Activated CD8-positive, alpha-beta memory T cell treated with anti-CD3 and anti-CD28 coated beads, Interleukin-2, amount 50 U/mL, for 24 hours (primary cell): ENCODE results near the gene PMS2.
"Not testable (repeated sequence)": the region's sequence is repeated elsewhere in the genome, so short reads cannot be mapped to it uniquely, and the experiment has no call there.

Source experiments
- DNase-seq: peaks from one replicate; pipeline ENCODE4 v3.0.0-alpha.2; 2020; ENCODE audit errors: extremely low read depth

Gene PMS2

DNA sequence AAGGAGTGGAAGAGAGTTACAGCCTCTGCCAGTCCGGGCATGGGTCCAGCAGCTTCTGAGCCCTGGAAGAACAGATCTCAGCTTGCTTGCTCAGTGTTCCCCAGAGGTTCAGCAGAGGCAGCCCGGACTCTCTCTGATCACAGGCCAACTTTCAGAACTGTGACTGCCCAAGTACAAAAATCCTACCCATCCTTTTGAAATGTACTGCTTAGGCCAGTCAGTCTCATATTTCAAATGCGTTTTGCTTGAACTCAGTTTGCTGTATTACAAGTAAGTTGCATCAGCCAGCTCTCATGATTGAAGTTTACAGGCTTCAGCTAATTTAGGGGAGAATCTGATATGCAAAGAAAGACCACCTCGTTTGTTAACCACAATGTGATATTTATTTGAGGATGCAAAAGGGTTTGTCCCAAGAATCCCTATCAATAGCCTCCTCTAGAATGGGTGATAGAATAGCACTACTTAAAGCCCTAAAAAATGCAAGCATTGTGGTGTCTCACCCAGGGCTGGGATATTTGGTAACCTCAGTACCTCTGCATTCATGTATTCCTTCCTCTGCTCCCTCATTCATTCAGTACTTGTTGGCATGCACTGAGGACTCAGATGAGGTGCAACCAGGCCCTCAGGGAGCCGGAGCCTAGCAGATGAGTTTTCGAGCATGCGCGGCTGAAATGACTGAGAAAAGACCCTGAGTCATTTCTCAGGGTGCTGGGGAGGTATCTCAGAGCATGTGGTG lies 7.2 kb upstream of the PMS2 start:
- DNase-seq = no peak

DNA sequence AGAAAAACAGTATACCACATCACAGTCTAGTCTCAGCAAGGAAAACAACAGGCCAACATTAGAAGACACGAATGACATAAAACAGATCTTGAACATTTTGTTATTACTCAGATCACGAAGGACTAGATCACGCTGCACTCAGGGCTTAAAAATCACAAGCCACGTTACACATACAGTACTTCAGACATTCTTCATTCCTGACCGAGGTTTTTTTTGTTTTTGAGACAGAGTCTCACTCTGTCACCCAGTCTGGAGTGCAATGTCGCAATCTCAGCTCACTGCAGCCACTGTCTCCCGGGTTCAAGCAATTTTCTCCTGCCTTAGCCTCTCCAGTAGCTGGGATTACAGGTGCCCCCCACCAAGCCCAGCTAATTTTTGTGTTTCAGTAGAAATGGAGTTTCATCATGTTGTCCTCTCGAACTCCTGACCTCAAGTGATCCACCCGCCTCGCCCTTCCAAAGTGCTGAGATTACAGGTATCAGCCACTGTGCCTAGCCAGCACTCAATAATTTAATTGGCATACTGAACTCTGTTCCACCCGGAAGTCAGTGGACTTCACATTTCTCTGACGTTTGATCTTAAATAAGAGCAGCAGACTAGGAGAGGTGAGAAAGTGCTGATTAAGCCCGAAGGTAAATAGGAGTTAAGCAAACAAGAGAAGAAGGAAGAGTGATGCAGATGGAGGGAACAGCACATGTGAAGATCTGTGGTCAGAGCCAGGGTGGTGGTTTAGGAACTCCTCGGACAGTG lies 3.7 kb upstream of the PMS2 start:
- DNase-seq = no peak

DNA sequence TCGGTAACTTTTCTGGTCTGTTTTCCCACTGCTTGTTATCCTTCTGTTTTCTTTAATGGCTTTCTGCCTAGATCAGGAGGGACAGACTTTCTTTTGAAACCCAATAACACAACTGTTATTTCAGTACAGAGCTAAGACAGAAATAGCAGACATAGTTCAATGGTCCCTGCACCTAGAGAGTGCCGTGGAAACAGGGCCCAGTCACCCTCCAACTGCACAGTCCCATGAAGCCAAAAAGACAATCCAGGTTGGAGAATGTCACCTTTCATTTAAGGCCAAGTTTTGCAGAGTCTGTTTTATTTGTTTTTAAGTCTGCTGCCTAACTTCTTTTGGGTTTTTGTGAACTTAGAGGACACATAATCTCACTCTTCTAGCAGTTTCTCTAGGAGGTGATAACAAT lies 2.7 kb upstream of the PMS2 start:
- no peak for DNase-seq

DNA sequence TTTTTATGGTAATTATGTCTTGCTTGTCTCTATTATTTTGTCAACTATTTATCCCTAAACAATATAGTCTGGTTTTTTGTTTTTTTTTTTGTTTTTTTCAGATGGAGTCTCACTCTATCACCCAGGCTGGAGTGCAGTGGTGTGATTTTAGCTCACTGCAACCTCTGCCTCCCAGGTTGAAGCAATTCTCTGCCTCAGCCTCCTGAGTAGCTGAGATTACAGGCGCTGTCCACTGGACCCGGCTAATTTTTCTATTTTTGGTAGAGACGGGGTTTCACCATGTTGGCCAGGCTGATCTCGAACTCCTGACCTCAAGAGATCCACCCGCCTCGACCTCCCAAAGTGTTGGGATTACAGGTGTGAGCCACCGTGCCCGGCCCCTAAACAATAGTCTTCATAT lies 1.5 kb upstream of the PMS2 start:
- DNase-seq = not testable (repeated sequence)

DNA sequence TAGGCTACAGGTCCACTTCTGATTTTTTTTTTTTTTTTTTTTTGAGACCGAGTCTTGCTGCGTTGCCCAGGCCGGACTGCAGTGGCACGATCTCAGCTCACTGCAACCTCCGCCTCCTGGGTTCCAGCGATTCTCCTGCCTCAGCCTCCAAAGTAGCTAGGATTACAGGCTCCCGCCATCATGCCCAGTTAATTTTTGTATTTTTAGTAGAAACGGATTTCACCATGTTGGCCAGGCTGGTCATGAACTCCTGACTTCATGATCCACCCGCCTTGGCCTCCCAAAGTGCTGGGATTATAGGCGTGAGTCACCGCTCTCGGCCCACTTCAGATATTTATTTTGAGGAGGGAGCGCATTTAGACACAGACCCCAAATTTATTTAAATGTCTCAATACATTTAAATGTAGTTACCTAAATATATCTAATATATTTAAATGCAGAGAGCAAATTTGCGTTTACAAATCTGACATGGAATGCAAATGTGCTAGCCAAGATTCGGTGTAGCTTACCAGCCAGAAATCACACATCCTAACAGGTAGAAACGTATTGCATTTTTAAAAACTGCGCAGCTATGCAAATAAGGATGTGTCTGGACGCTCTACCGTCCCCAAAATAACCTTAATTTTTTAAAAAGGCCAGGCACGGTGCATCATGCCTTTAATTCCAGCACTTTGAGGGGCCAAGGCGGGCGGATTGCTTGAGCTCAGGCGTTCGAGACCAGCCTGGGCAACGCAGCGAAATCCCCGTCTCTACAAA lies 836 bp downstream of the PMS2 start:
- DNase-seq = not testable (repeated sequence)

DNA sequence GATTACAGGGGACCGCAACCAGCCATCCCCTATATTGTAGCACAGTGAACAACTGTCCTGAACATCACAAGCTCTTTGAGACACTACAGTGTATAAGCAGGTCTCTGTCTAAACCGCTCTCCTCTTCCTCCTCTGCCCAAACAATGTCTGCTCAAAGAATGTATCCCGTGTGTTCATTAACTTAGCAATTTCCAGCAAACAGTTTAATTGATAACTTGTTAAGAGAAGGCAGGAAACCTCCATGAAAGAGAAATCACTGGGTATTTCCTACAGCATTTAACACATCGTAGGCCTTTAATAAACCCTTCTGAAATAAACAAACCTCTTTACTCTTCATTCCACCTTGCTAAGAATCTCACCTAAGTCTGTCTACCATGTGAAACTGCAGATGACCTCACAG lies 1.5 kb downstream of the PMS2 start:
- DNase-seq = no peak

DNA sequence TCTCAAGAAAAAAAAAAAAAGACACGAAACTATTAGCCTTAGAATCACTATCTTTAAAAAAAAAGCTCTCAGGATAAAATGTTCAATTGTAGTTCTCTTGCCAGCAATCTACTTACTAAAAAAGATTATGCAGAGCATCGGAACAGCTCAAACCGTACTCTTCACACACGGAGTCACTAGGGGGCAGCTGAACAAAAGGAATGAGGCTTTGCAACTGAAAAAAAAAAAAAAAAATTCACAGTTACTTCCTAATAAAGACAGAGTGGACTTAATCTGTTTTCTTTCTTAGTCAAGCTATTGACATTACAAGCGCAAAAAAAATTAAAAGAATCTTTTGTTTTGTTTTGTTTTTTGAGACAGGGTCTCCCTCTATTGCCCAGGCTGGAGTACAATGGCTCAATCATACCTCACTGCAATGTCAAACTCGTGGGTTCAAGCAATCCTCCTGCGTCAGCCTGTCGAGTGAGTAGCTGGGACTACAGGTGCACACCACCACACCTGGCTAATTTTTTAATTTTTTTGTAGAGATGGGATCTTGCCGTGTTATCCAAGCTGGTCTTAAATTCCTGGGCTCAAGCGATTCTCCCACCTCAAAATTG lies 11.5 kb downstream of the PMS2 start:
- DNase-seq = no peak

DNA sequence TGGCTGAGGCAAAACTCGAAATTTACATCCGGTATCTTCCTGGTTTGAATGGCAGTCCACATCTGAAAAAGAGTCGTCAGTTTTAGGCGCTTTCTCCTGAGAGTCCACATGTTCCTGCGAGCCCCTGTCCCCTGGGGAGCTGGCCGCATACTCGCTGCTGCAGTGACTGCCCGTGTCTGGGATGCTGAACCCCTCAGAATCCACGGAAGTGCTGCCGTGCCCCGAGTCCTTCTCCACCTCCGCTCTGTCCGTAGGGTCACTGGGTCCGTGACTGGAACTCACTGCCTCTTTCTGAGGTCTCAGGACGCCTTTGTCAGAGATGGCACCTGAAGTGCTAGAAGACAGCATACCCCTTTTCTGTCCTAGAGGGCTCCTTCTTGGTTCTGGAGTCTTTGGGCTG lies 21.8 kb downstream of the PMS2 start:
- not testable (repeated sequence) for DNase-seq

DNA sequence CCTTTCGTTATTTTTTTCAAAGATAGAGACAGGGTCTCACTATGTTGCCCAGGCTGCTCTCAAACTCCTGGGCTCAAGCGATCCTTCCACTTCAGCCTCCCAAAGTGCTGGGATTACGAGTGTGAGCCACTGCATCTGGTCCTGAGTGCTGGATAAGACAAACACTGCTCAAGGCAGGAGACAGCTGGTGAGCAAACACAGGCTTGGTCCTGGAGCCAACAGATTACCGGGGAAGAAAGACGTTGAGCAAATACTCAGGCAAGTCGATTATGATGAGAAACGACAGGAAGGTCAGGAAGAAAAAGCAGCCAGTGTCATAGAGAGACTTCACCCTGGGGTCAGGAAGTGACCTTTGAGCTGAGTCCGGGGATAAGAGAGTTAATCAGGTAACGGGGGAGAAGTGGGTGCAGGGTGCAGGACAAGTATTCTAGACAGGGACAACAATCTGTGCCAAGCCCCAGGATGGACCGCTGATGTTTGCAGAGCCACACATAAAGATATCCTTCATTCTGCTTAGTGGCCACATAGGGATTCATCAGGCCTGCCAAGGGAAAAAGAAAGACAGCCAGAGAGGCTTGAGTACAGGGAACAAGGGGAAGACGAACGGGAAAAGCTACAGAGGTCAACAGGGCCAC lies 29.1 kb downstream of the PMS2 start:
- DNase-seq = not testable (repeated sequence)

DNA sequence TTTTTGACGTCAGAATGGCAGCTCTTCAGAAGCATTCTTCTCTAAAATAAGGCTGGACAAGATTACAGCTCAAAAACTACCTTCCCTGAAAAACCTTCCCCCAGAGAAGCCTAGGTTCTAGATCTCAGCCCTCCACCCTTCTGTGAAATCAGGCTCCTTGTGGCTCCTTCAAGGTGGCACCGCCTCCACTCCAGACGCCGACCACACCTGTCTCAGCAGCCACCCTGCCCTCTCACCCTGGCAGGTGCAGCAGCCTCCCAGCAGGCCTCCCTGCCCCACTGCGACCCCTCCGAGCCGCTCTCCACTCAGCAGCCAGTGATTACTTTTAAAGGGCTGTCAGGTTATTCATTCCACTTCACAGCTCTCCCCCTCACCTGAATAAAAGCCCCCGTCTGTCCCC lies 35.3 kb downstream of the PMS2 start:
- DNase-seq = not testable (repeated sequence)

DNA sequence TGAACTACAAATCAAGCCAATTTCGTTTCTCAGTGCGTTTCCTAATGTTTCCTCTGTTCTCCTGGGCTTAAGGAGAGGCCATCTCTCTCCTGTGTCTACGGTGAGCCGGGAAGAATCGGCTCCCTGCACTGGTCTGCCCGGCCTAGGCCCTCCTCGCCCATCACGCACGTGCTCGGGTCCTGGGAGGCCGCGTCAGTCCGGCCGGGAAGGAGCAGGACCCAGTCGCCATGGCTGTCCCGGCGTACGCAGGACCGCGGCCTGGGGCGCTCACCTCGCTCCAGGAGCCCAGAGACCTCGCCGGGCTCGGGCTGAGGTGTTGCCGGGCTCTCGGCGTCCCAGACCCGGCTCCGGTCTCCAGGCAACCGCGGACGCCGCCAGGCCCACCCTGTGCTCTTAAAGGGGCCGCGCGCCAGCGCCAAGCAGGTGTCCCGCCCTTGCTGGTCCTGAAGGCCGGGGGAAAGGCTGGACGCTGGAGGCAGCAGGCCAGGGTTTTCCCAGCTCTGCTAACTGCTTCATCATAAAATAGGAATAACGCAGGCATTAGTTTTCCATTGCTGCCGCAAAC lies 38.4 kb downstream of the PMS2 start, which contains the start of gene RSPH10B:
Gene RSPH10B, minus strand, starts transcription at position 343 of the 565 bp plus-strand sequence. CDS start 3,573 bp downstream, outside the sequence.
- DNase-seq = not testable (repeated sequence)

DNA sequence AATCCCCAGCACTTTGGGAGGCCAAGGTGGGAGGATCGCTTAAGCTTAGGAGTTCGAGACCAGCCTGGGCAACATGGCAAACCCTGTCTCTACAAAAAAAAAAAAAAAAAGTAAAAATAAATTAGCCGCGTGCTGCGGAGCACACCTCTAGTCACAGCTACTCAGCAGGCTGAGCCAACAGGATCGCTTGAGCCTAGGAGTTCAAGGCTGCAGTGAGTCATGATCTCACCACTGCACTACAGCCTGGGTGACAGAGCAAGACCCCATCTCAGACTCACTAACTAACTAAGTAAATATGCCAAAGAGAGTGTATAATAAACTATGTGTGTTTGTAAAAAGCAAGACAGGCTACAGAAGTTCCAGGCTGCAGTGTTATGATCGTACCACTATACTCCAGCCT lies 45.0 kb downstream of the PMS2 start:
- DNase-seq = not testable (repeated sequence)

DNA sequence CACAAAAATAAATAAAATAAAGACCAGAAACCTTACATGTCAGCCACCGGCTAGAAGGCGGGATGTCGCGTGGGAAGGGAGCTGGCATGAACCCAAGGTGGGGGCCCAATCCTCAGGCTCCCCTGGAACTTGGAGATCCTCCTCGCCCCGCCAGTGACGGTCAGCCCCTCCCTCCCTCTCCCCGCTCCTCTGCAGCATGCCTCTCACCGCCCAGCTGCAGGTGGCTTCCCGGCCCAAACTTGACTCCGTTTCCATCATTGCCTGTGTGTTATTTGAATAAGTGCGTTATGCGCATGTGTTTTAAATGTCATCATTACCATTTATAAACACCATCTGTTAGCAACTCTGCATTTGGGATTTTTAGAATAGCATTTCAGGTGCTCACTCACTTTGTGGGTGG lies 45.6 kb downstream of the PMS2 start:
- not testable (repeated sequence) for DNase-seq

DNA sequence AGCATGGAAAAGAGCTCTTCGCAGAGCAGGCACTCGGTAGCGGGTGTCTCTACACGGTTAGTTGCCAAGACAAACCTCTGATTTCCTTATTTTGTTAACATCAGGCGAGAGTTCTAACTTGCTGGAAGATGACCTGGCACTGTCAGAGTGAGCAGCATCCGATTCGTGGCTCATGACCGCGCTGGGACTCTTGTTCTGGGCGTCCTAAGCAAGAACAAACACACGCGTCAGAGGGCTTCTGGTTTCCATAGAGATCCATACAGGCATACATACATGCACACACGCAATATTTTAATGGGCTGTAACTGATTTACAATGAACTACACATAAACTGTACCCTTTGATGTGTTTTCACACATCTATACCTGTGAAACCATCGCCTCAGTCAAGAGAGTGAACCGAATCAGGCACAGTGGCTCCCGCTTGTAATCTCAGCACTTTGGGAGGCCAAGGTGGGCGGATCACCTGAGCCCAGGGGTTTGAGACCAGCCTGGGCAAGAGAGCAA lies 73.9 kb downstream of the PMS2 start:
- DNase-seq = not testable (repeated sequence)

DNA sequence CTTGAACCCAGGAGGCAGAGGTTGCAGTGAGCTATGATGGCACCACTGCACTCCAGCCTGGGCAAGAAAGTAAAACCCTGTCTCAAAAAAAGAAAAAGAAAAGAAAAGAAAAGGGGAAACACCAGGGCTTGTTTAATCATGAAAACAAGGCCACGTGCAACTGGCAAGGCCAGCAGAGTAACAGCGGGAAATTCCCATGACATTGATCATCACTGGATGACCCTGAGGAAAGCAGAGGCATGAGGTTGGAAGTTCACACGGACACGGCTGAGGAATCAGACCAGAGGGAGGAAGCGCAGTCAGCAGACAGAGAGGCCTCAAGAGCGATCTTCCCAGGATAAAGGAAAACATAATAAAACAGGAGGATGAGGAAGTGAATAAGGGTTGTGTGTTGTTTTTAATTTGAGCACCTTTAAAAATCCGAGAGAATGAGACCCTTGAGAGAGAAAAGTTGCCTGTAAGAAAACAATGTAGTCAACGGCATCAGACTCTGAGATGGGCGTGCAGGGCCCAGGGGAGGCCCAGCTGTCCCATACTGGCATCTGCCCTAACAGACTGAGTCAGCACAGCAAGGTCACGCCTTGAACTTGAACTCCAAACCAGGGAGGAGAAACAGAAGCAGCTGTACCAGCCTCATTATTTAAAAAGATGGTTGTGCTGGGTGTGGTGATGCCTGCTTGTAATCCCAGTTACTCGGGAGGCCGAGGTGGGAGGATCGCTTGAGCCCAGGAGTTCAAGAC lies 76.8 kb downstream of the PMS2 start:
- DNase-seq = not testable (repeated sequence)

DNA sequence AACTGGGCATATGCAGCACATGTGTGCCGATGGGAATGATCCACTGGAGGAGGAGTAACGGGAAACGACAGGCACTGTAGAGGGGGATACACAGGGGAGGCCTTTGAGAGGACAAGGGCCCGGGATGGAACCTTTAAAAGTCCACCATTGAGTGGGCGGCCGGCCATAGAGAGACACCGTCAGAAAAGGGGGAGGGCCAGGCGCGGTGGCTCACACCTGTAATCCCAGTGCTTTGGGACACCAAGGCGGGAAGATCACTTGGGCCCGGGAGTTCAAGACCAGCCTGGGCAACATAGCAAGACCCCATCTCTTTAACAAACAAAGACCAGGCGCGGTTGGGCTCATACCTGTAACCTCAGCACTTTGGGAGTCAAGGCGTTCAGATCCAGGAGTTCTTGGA lies 77.6 kb downstream of the PMS2 start:
- not testable (repeated sequence) for DNase-seq

DNA sequence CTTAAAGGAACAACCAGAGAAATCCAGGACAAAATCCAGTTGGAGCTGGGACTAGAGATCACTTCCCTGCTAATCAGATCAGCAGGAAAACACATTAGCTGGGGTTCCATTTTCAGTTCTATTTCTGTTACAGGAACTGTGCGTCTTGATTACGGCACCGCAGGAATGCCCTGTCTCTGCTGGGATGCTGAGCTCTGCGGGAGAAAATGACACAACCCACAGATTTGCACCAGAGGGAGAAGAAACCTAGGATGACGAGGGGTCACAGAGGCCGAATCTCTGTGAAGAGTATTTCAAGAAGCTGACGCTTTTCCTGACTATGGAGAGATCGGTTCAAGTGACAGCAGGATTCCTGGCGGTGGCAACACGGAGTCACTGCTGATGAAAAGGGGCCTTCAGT lies 78.6 kb downstream of the PMS2 start:
- DNase-seq = not testable (repeated sequence)

DNA sequence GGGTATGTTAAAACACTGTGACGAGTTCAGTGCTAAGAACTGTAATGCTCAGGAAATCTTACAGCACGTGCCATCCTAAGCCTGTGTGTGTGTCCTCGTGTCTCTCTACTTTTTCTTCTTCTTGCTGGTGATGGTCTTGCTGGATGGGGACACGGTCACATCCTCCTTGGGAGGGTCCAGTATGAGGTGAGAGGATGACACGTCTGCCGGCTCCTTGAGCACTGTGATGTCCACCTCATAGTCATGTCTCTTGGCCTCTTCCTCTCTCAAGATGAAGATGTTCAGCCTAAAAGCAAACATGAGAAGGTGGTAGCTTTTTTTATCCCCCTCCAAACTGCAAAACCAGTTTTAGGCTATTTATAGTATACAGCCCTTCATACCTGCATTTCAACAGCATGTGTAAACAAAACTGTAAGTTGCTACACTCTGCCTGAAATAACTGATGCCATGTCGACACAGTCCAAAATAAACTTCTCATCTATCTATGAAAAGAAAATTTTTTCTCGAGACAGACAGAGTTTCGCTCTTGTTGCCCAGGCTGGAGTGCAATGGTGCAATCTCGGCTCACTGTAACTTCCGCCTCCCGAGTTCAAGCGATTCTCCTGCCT lies 82.5 kb downstream of the PMS2 start:
- not testable (repeated sequence) for DNase-seq

DNA sequence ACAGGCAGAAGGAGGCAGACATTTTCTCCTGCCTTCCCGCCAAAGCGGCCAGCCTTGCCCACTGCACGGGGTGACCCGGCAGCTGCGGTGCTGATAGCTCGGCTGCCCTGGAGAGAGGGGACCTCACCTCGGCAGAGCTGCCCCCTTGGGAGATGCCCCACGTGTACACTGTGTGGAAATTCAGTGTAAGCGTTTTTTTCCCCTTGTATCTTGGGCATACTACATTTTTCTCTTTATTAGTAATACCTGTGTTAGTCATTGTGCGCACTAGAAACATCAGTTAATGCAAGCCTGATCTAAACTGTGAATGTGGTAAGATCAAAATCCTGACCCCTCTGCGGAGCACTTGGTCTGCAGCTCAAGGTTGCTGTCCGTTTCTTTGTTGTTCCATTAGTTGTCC lies 84.2 kb downstream of the PMS2 start:
- DNase-seq = not testable (repeated sequence)

DNA sequence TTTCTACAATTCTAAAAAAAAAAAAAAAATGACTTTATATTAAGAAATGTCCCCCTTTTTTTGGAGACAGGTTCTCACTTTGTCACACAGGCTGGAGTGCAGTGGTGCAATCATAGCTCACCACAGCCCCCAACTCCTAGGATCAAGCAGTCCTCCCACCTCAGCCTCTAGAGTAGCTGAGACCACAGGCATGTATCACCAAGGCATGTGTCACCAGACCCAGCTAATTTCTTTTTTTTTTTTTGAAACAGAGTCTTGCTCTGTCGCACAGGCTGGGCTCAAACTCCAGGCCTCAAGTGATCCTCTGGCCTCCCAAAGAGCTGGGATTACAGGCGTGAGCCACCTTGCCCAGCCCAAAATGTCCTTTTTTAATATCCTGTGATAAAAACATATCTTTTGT lies 84.7 kb downstream of the PMS2 start:
- not testable (repeated sequence) for DNase-seq
